GM12874 (cell line): ENCODE results near the gene UBE4B.

Experiments used
- TF ChIP-seq, protein P1 (sequence below): IDR thresholded peaks from 2 replicates; pipeline ENCODE4 v1.5.1; 2011; ENCODE audit warnings: low read depth, mild to moderate bottlenecking, control low read depth, low read length, moderate library complexity; ENCODE audit not compliant: insufficient read depth

The UBE4B gene

DNA sequence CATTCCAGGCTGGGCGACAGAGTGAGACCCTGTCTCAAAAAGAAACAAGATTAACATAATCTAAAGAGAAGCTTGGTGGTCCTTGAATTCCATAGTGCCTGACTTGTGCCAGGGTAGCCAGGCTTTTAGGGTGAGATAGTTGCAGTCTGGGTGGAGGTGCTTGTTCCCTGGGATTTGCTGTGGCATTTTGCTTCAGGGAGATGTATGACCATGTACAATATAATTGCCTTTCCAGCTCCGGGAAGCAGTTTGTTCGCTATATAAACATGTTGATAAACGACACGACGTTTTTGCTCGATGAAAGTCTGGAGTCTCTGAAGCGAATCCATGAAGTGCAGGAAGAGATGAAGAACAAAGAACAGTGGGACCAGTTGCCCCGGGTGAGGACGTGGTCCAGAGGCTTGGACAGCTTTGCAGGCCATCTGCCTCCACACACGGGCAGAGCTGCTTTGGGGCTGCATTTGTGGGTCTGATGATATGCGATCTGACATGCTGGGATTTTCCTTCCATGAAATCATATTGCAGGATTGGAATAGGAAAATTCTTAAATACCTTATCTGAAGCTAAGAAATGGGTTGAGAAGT is 128.2 kb downstream of the UBE4B start:
- TF ChIP-seq, protein P1, sequence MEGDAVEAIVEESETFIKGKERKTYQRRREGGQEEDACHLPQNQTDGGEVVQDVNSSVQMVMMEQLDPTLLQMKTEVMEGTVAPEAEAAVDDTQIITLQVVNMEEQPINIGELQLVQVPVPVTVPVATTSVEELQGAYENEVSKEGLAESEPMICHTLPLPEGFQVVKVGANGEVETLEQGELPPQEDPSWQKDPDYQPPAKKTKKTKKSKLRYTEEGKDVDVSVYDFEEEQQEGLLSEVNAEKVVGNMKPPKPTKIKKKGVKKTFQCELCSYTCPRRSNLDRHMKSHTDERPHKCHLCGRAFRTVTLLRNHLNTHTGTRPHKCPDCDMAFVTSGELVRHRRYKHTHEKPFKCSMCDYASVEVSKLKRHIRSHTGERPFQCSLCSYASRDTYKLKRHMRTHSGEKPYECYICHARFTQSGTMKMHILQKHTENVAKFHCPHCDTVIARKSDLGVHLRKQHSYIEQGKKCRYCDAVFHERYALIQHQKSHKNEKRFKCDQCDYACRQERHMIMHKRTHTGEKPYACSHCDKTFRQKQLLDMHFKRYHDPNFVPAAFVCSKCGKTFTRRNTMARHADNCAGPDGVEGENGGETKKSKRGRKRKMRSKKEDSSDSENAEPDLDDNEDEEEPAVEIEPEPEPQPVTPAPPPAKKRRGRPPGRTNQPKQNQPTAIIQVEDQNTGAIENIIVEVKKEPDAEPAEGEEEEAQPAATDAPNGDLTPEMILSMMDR: no peak

DNA sequence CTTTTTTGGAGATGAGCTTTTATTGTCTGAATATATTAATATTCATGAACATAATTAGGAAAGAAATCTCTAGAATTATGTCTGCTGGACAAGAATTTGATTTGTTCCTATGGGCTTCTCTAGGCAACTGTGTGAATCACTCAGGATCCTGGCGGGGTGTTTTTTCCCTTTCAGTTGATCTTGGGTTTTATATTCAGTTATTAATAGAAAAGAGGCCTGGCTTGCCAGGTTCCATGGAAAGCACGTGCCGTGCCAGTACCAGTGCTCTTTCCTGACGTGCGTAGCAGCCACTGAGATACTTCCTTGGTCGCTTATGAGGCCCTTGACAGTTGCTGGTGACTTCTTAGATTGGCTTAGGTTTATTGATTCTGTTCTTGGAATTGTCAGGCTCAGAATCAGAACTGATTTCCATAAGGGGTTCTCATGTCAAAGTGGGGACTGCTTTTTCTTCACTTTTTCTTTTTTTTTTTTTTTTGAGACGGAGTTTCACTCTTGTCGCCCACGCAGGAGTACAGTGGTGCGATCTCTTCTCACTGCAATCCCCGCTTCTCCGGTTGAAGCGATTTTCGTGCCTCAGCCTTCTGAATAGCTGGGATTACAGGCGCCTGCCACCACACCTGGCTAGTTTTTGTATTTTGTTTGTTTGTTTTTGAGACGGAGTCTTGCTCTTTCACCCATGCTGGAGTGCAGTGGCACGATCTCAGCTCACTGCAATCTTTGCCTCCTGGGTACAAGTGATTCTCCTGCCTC is 129.0 kb downstream of the UBE4B start:
- TF ChIP-seq, protein P1: no peak

DNA sequence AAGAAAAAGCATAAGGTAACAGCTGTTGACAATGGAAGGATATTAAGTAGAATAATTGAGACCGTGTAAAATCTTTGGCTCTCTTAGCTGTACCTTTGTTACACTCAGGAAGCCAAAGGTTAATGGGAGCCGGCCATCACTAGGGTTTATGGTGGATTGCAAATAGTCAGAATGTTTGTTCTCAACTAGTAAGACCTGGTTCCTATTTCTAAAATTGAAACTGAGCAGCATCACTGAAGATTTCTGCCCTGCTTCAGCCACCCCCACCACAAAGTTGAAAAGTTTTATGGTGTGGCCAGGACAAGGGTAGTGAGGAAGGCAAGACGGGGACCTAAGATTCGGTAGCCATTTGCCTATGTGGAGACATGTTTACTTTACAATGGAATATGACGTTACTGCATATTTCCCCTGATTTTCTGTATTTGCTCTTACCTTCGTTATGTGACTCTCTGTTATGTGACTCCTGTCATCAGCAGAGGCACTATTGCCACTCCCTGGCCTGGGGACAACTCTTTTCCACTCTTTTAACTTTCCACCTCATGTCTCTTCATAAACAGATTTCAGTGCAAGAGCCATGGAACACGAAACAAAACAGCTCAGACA is 136.3 kb downstream of the UBE4B start:
- TF ChIP-seq, protein P1: no peak

DNA sequence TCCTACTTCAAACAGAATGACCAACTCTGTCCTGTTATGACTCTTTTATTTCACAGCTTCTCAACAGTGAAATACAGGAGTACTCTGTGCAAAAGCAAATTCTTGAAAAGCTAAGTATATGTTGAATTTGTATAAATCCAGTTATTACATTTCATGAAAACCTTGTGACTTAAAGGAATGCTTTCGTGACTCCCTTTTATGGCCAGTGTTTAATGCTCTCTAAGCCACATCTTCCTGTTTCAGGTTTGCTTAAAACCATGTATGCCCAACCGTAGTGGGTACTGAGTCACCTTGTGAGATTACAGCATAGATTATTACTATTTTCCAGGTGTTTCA is 137.4 kb downstream of the UBE4B start:
- TF ChIP-seq, protein P1: no peak

DNA sequence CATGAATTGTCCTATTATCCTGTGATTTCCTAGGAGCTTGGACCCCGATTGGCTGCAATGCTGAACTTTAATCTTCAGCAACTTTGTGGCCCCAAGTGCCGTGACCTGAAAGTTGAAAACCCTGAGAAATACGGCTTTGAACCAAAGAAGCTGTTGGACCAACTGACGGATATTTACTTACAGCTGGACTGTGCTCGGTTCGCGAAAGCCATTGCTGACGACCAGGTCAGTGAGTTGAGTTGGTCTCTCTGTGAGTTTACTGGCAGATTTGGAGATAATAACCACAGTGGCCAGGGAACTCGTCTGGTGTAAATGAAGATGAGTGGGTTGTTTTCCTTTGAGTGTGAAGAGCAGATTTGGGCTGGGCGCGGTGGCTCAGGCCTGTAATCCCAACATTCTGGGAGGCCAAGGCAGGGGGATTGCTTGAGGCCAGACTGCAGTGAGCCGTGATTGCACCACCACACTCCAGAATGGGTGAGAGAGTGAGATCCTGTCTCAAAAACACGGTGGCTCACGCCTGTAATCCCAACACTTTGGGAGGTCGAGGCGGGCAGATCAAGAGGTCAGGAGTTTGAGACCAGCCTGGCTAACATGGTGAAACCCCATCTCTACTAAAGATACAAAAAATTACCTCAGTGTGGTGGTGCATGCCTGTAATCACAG is 138.5 kb downstream of the UBE4B start:
- TF ChIP-seq, protein P1: no peak

DNA sequence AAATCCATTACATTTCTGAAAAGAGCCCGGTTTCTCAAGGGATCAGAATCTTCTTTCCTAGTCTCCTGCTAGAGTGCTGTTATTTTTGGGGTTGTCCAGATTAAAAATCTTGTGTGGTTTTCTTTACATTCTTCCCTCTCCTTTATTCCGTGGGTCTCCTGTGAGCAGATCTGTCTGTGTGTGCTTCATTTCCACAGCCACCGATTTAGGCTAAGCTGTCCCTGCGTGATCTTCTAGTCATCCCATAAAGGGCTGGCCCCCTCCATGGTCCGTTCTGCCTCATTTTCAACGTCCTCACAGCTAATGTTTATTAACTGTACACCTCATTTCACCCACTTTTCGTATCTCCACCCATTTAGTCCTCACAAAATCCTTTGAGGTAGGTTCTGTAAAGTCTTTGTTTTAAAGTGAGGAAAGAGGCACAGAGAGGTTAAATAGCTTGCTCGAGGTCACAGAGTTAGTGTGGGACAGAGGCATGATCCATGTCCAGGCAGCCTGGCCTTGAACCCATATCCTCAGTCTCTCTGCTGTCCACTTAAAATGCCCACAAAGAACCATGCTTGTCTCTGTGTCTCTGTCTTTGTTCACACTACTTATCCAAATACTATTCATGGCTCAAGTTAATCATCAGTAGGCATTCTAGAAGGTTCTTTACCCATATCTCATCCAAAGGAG is 139.4 kb downstream of the UBE4B start:
- TF ChIP-seq, protein P1: no peak

DNA sequence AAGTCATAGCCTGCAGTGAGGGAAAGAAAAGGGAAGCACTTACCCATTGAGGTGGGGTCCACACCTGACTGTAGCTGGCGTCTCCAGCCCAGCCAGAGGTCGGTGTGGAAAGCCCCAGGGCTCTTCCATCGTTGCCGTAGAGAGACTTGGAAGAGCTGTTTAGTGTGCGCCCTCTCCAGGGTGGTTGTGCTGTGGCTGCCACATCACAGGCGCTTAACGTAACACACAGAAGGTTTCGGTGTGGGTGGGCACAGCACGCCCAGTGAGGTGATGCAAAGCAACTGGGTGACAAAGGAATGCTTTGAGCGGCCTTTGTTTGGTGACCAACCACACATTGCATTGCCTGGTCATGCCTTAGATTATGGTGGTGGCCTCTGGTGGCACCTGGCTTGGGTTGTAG is 140.8 kb downstream of the UBE4B start:
- TF ChIP-seq, protein P1: 0 out of 2 replicates have a peak, but pooled peaks have one; percentile 14
